Upper lobe of left lung (tissue), 4 donors: ENCODE results near the gene TLR9.

ENCODE experiments used
- EP300 ChIP-seq, 4 donors: sonication (generic); formaldehyde crosslinking; IDR thresholded peaks; one replicate each; pipeline ENCODE4 v1.5.1; 2017; ENCODE audit warnings: antibody characterized with exemption in 4 of 4, control low read depth in 2 of 4
- POLR2A ChIP-seq, 4 donors: fragments of 450-650 bp; IDR thresholded peaks; one replicate each; pipeline ENCODE4 v1.5.1; 2016 to 2017; ENCODE audit warnings: antibody characterized with exemption in 4 of 4, mild to moderate bottlenecking in 2 of 4
- TF ChIP-seq, protein P1 (sequence below), 6 experiments: fragments of 450-650 bp in 4 of 6; fragments of 200-600 bp in 2 of 6; sonication (generic) in 2 of 6; IDR thresholded peaks; one replicate each; pipeline ENCODE4 v1.5.1; 2016 to 2019; ENCODE audit warnings: antibody characterized with exemption in 6 of 6

- TF ChIP-seq EP300 (IDR thresholded peaks at IDR 0.05) (no peak), POLR2A (IDR thresholded peaks at IDR 0.05) (no peak)
- TF ChIP-seq, protein P1, sequence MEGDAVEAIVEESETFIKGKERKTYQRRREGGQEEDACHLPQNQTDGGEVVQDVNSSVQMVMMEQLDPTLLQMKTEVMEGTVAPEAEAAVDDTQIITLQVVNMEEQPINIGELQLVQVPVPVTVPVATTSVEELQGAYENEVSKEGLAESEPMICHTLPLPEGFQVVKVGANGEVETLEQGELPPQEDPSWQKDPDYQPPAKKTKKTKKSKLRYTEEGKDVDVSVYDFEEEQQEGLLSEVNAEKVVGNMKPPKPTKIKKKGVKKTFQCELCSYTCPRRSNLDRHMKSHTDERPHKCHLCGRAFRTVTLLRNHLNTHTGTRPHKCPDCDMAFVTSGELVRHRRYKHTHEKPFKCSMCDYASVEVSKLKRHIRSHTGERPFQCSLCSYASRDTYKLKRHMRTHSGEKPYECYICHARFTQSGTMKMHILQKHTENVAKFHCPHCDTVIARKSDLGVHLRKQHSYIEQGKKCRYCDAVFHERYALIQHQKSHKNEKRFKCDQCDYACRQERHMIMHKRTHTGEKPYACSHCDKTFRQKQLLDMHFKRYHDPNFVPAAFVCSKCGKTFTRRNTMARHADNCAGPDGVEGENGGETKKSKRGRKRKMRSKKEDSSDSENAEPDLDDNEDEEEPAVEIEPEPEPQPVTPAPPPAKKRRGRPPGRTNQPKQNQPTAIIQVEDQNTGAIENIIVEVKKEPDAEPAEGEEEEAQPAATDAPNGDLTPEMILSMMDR (IDR thresholded peaks at IDR 0.05), result no peak
These were observed 9.3 kb upstream of the TLR9 start for GRCh38 chr3:52234516-52235447.
